Upper lobe of left lung (tissue), 6 donors: ENCODE measurements around the gene FBXO10. TPM values are rescaled to one million over a fixed set of nuclear protein-coding genes. Genes with fewer than 3 reads are reported as not detected.
"Not testable (repeated sequence)": the region's sequence is repeated elsewhere in the genome, so short reads cannot be mapped to it uniquely, and the experiment has no call there.

Experiments used
- ATAC-seq, 2 donors: fragments of 200-7000 bp; cut with Tn5 transposase; one replicate each; pipeline ENCODE4 v1.9.1; 2022; ENCODE audit warnings: mild to moderate bottlenecking in 2 of 2, moderate library complexity in 2 of 2; ENCODE audit not compliant: low FRiP score in 2 of 2
- DNase-seq, 2 donors: peaks; one replicate each; pipeline ENCODE4 v3.0.0-alpha.2; 2019 to 2020
- H3K27ac ChIP-seq, 4 donors: fragments of 200-600 bp; sonication (generic); one replicate each; pipeline ENCODE4 v1.5.1; 2016 to 2019
- H3K27me3 ChIP-seq, 4 donors: fragments of 200-600 bp; sonication (generic); one replicate each; pipeline ENCODE4 v1.5.1; 2017 to 2019
- H3K36me3 ChIP-seq, 4 donors: fragments of 200-600 bp; sonication (generic); one replicate each; pipeline ENCODE4 v1.5.1; 2016 to 2019
- H3K4me1 ChIP-seq, 4 donors: fragments of 200-600 bp; sonication (generic); one replicate each; pipeline ENCODE4 v1.5.1; 2018 to 2019
- H3K4me3 ChIP-seq, 4 donors: fragments of 200-600 bp; sonication (generic); one replicate each; pipeline ENCODE4 v1.5.1; 2017 to 2019; ENCODE audit warnings: mild to moderate bottlenecking in 2 of 4, moderate library complexity in 1 of 4
- H3K9me3 ChIP-seq, 4 donors: fragments of 200-600 bp; sonication (generic); one replicate each; pipeline ENCODE4 v1.5.1; 2018 to 2019
- CTCF ChIP-seq, 6 experiments: fragments of 450-650 bp in 4 of 6; fragments of 200-600 bp in 2 of 6; sonication (generic) in 2 of 6; IDR thresholded peaks; one replicate each; pipeline ENCODE4 v1.5.1; 2016 to 2019; ENCODE audit warnings: antibody characterized with exemption in 6 of 6
- EP300 ChIP-seq, 4 donors: sonication (generic); formaldehyde crosslinking; IDR thresholded peaks; one replicate each; pipeline ENCODE4 v1.5.1; 2017; ENCODE audit warnings: antibody characterized with exemption in 4 of 4, control low read depth in 2 of 4
- POLR2A ChIP-seq, 4 donors: fragments of 450-650 bp; IDR thresholded peaks; one replicate each; pipeline ENCODE4 v1.5.1; 2016 to 2017; ENCODE audit warnings: antibody characterized with exemption in 4 of 4, mild to moderate bottlenecking in 2 of 4
- POLR2AphosphoS5 ChIP-seq, 2 donors: sonication (generic); formaldehyde crosslinking; IDR thresholded peaks; one replicate each; pipeline ENCODE4 v1.5.1; 2017; ENCODE audit warnings: antibody characterized with exemption in 2 of 2
- WGBS, 2 donors: methylation state at CpG; one replicate each; pipeline ENCODE4 v1.1.5; 2017 to 2018; 5-methylcytosine and 5-hydroxymethylcytosine counted together
- total RNA-seq, 6 donors: library from RNA; depleted of rRNA in 4 of 6; stranded (reverse); fragments of >200 nt in 4 of 6; gene quantifications; one replicate each; pipeline versions ENCODE4 v1.1.0 to v1.2.1, GENCODE V29; 2016 to 2021
- donor health status: DM: no; HTN: no; CAD: no; lungs with moderate emphysema.
- donor health status: DM: no; HTN: yes; CAD: no; lungs with severe emphysema.

Gene FBXO10
- total RNA-seq, 6 donors from 2014 or later = 7.9 to 13.4 (median 8.7) TPM

GRCh38 chr9:37609735-37610397 is 33.7 kb upstream of the FBXO10 start:
- no peaks in the 10 kb centered on the region for H3K4me1 ChIP-seq
- DNase-seq (no peak), ATAC-seq (no peak)
- H3K4me3 ChIP-seq = no peak overlapping the region
- WGBS, 2 donors = 66 to 70% methylated on average over 6 of the region's 6 CpGs
- TF ChIP-seq CTCF (IDR thresholded peaks at IDR 0.05) (no peak), POLR2AphosphoS5 (IDR thresholded peaks at IDR 0.05) (no peak)
- no peaks in the 10 kb centered on the region for H3K36me3 ChIP-seq
- no peaks in the 10 kb centered on the region for H3K9me3 ChIP-seq
- no peak overlapping the region for H3K27ac ChIP-seq
- H3K27me3 ChIP-seq = no peaks in the 10 kb centered on the region

- Histone ChIP-seq H3K27me3 (no peaks in the 10 kb centered on the region), H3K4me1 (no peaks in the 10 kb centered on the region), H3K4me3 (no peak overlapping the region), H3K27ac (no peak overlapping the region), H3K9me3 (no peaks in the 10 kb centered on the region), H3K36me3 (no peaks in the 10 kb centered on the region)
- no peak for DNase-seq
- TF ChIP-seq CTCF (IDR thresholded peaks at IDR 0.05) = no peak
- no peak for TF ChIP-seq EP300 (IDR thresholded peaks at IDR 0.05)
- TF ChIP-seq POLR2A (IDR thresholded peaks at IDR 0.05) = no peak
- no peak for TF ChIP-seq POLR2AphosphoS5 (IDR thresholded peaks at IDR 0.05)
- ATAC-seq = no peak
These were observed 32.1 kb upstream of the FBXO10 start for GRCh38 chr9:37608250-37608649.

GRCh38 chr9:37604296-37604695 is 28.1 kb upstream of the FBXO10 start:
- ATAC-seq = no peak
- no peak for TF ChIP-seq POLR2AphosphoS5 (IDR thresholded peaks at IDR 0.05)
- no peak for TF ChIP-seq CTCF (IDR thresholded peaks at IDR 0.05)
- no peak for TF ChIP-seq POLR2A (IDR thresholded peaks at IDR 0.05)
- no peak for TF ChIP-seq EP300 (IDR thresholded peaks at IDR 0.05)
- 71 to 76% methylated on average over 1 of the region's 1 CpG for WGBS, 2 donors

GRCh38 chr9:37602817-37603216 is 26.6 kb upstream of the FBXO10 start:
- ATAC-seq = peak; percentile 60 to 68

More at GRCh38 chr9:37604296-37604695, 28.1 kb upstream of the FBXO10 start:
- H3K4me1 ChIP-seq = peaks cover 0 to 4% (median 0%) of the 10 kb centered on the region in 4 donors
- no peak for DNase-seq
- no peak overlapping the region for H3K27ac ChIP-seq
- no peaks in the 10 kb centered on the region for H3K36me3 ChIP-seq
- H3K4me3 ChIP-seq = no peak overlapping the region
- H3K27me3 ChIP-seq = no peaks in the 10 kb centered on the region
- H3K9me3 ChIP-seq = no peaks in the 10 kb centered on the region

GRCh38 chr9:37602061-37602460 is 25.9 kb upstream of the FBXO10 start:
- H3K4me1 ChIP-seq, ATAC-seq, H3K27ac ChIP-seq, H3K36me3 ChIP-seq, H3K9me3 ChIP-seq, H3K27me3 ChIP-seq, DNase-seq, H3K4me3 ChIP-seq: not testable (repeated sequence)
- WGBS, 2 donors = 86 to 88% methylated on average over 4 of the region's 4 CpGs

More at GRCh38 chr9:37602817-37603216, 26.6 kb upstream of the FBXO10 start:
- H3K27ac ChIP-seq = no peak overlapping the region
- no peaks in the 10 kb centered on the region for H3K36me3 ChIP-seq
- 50 to 62% methylated on average over 5 of the region's 5 CpGs for WGBS, 2 donors
- H3K4me1 ChIP-seq = peaks cover 0 to 4% (median 0%) of the 10 kb centered on the region in 4 donors
- TF ChIP-seq EP300 (IDR thresholded peaks at IDR 0.05) (no peak), POLR2AphosphoS5 (IDR thresholded peaks at IDR 0.05) (no peak), CTCF (IDR thresholded peaks at IDR 0.05) (no peak)
- H3K9me3 ChIP-seq = no peaks in the 10 kb centered on the region
- DNase-seq = peak in 1 of 2 donors; percentile 47
- H3K4me3 ChIP-seq = no peak overlapping the region
- H3K27me3 ChIP-seq = no peaks in the 10 kb centered on the region
